ENCODE results near the gene ALG12.

The ALG12 gene

GRCh38 chr22:49933236-49934159, 15.3 kb upstream of the ALG12 start:
- no peak for DNase-seq (ENCODE audit: low read depth in 1 of 2, low spot score in 1 of 2)

GRCh38 chr22:49930596-49931412, 12.6 kb upstream of the ALG12 start:
- DNase-seq (ENCODE audit: low read depth in 1 of 2, low spot score in 1 of 2), result no peak

GRCh38 chr22:49929994-49930575, 11.8 kb upstream of the ALG12 start:
- DNase-seq (ENCODE audit: low read depth in 1 of 2, low spot score in 1 of 2), result no peak

GRCh38 chr22:49929211-49929979, 11.2 kb upstream of the ALG12 start:
- peak; percentile 55 to 75 for DNase-seq (ENCODE audit: low read depth in 1 of 2, low spot score in 1 of 2)

- DNase-seq (ENCODE audit: low read depth in 1 of 2, low spot score in 1 of 2), result no peak
Measured at GRCh38 chr22:49928555-49929210, 10.4 kb upstream of the ALG12 start.

GRCh38 chr22:49928185-49928495, 9.9 kb upstream of the ALG12 start:
- no peak for DNase-seq (ENCODE audit: low read depth in 1 of 2, low spot score in 1 of 2)

- DNase-seq (ENCODE audit: low read depth in 1 of 2, low spot score in 1 of 2), result no peak
Measured at GRCh38 chr22:49927483-49928184, 9.4 kb upstream of the ALG12 start.

- no peak for DNase-seq (ENCODE audit: low read depth in 1 of 2, low spot score in 1 of 2)
Measured at GRCh38 chr22:49926916-49927315, 8.7 kb upstream of the ALG12 start.

- peak; percentile 51 to 61 for DNase-seq (ENCODE audit: low read depth in 1 of 2, low spot score in 1 of 2)
Measured at GRCh38 chr22:49925525-49926128, 7.4 kb upstream of the ALG12 start.

GRCh38 chr22:49924113-49924833, 6.0 kb upstream of the ALG12 start:
- no peak for DNase-seq (ENCODE audit: low read depth in 1 of 2, low spot score in 1 of 2)

- DNase-seq (ENCODE audit: low read depth in 1 of 2, low spot score in 1 of 2), result no peak
Measured at GRCh38 chr22:49923445-49923844, 5.2 kb upstream of the ALG12 start.

GRCh38 chr22:49922926-49923325, 4.7 kb upstream of the ALG12 start:
- DNase-seq (ENCODE audit: low read depth in 1 of 2, low spot score in 1 of 2), result no peak

- DNase-seq (ENCODE audit: low read depth in 1 of 2, low spot score in 1 of 2), result no peak
Measured at GRCh38 chr22:49922484-49922883, 4.2 kb upstream of the ALG12 start.

GRCh38 chr22:49921508-49922278, 3.5 kb upstream of the ALG12 start:
- no peak for DNase-seq (ENCODE audit: low read depth in 1 of 2, low spot score in 1 of 2)

GRCh38 chr22:49920859-49921258, 2.6 kb upstream of the ALG12 start:
- DNase-seq (ENCODE audit: low read depth in 1 of 2, low spot score in 1 of 2), result no peak

GRCh38 chr22:49918911-49919881, 958 bp upstream of the ALG12 start:
- DNase-seq (ENCODE audit: low read depth in 1 of 2, low spot score in 1 of 2), result no peak

GRCh38 chr22:49916831-49917230, 1.4 kb downstream of the ALG12 start:
- no peak for DNase-seq (ENCODE audit: low read depth in 1 of 2, low spot score in 1 of 2)
